HEK293 (cell line): ENCODE measurements around the gene CREB5.
A peak's percentile ranks its signal among the peaks of the same experiment; 100 is the strongest.

Experiments
- CTCF ChIA-PET: fragments of 350-600 bp; formaldehyde crosslinking; extraction: SDS; loops from one replicate; lab custom pipeline; 2021; ENCODE audit warnings: antibody characterized with exemption; lab: Yijun Ruan, JAX
- POLR2A ChIA-PET: fragments of 300-600 bp; formaldehyde crosslinking; extraction: SDS; loops from one replicate; lab custom pipeline; 2020; ENCODE audit warnings: antibody characterized with exemption, inconsistent platforms; lab: Yijun Ruan, JAX
- H3K27ac ChIP-seq: fragments of 200-500 bp; sonication (Bioruptor generic); 2 replicates; pipeline ENCODE4 v1.5.1; 2014; ENCODE audit warnings: low read depth, low read length, control low read depth, inconsistent platforms; ENCODE audit errors: extremely low read depth
- H3K36me3 ChIP-seq, 2 experiments: fragments of 200-500 bp in 1 of 2; sonication (Bioruptor generic) in 1 of 2; 1 replicate in 1 of 2; 2 replicates in 1 of 2; pipeline ENCODE4 v1.5.1; 2014 to 2017; ENCODE audit warnings: inconsistent platforms in 2 of 2, low read length in 2 of 2; ENCODE audit not compliant: control insufficient read depth in 2 of 2, insufficient read depth in 1 of 2
- H3K4me1 ChIP-seq: fragments of 200-500 bp; sonication (Bioruptor generic); 2 replicates; pipeline ENCODE4 v1.5.1; 2014; ENCODE audit warnings: mild to moderate bottlenecking, low read length, inconsistent platforms; ENCODE audit not compliant: control insufficient read depth, insufficient read depth
- H3K4me3 ChIP-seq: 2 replicates; pipeline ENCODE4 v1.5.1; 2011; ENCODE audit warnings: low read depth, mild to moderate bottlenecking, control low read depth, low read length, moderate library complexity
- H3K9me3 ChIP-seq: fragments of 200-500 bp; sonication (Bioruptor generic); 2 replicates; pipeline ENCODE4 v1.5.1; 2014; ENCODE audit warnings: low read depth, low read length, inconsistent platforms; ENCODE audit not compliant: control insufficient read depth, insufficient read depth
- FEZF1 ChIP-seq: fragments of 450-650 bp; formaldehyde crosslinking; IDR thresholded peaks from 2 replicates; pipeline ENCODE4 v1.5.1; 2016; ENCODE audit warnings: missing biosample characterization, missing genetic modification characterization
- GFI1B ChIP-seq: fragments of 450-650 bp; formaldehyde crosslinking; IDR thresholded peaks from 2 replicates; pipeline ENCODE4 v1.5.1; 2016; ENCODE audit warnings: missing biosample characterization, missing genetic modification characterization
- GLIS1 ChIP-seq: fragments of 450-650 bp; formaldehyde crosslinking; IDR thresholded peaks from 2 replicates; pipeline ENCODE4 v1.5.1; 2016; ENCODE audit warnings: missing biosample characterization, missing genetic modification characterization
- GLIS2 ChIP-seq: fragments of 450-650 bp; formaldehyde crosslinking; IDR thresholded peaks from 2 replicates; pipeline ENCODE4 v1.5.1; 2016; ENCODE audit warnings: missing biosample characterization, missing genetic modification characterization
- HOXD13 ChIP-seq: sonication (generic); formaldehyde crosslinking; IDR thresholded peaks from 2 replicates; pipeline ENCODE4 v1.8.0; 2022; ENCODE audit warnings: missing genetic modification reagents, borderline replicate concordance
- OVOL3 ChIP-seq: fragments of 450-650 bp; formaldehyde crosslinking; IDR thresholded peaks from 2 replicates; pipeline ENCODE4 v1.5.1; 2016; ENCODE audit warnings: missing biosample characterization, missing genetic modification characterization
- PRDM1 ChIP-seq: fragments of 450-650 bp; formaldehyde crosslinking; IDR thresholded peaks from 2 replicates; pipeline ENCODE4; 2016; ENCODE audit warnings: missing biosample characterization, missing genetic modification characterization
- SP7 ChIP-seq: fragments of 450-650 bp; formaldehyde crosslinking; IDR thresholded peaks from 2 replicates; pipeline ENCODE4 v1.5.1; 2016; ENCODE audit warnings: missing biosample characterization, missing genetic modification characterization
- WT1 ChIP-seq: fragments of 450-650 bp; formaldehyde crosslinking; IDR thresholded peaks from 2 replicates; pipeline ENCODE4 v1.5.1; 2016; ENCODE audit warnings: missing biosample characterization, missing genetic modification characterization
- ZBTB1 ChIP-seq: fragments of 450-650 bp; formaldehyde crosslinking; IDR thresholded peaks from 2 replicates; pipeline ENCODE4 v1.5.1; 2016; ENCODE audit warnings: missing biosample characterization, missing genetic modification characterization
- ZBTB44 ChIP-seq: fragments of 450-650 bp; IDR thresholded peaks from 2 replicates; pipeline ENCODE4 v1.5.1; 2018; ENCODE audit warnings: missing biosample characterization, mild to moderate bottlenecking, missing genetic modification characterization
- ZNF214 ChIP-seq: fragments of 450-650 bp; formaldehyde crosslinking; IDR thresholded peaks from 2 replicates; pipeline ENCODE4 v1.5.1; 2017; ENCODE audit warnings: missing biosample characterization, mild to moderate bottlenecking, missing genetic modification characterization, borderline replicate concordance
- ZNF366 ChIP-seq: fragments of 450-650 bp; formaldehyde crosslinking; conservative IDR thresholded peaks from 2 replicates; pipeline ENCODE4 v1.5.1; 2016; ENCODE audit warnings: missing biosample characterization, missing genetic modification characterization
- ZNF600 ChIP-seq: fragments of 450-650 bp; formaldehyde crosslinking; IDR thresholded peaks from 2 replicates; pipeline ENCODE4 v1.5.1; 2016; ENCODE audit warnings: missing biosample characterization, missing genetic modification characterization
- ZNF629 ChIP-seq: fragments of 450-650 bp; formaldehyde crosslinking; IDR thresholded peaks from 2 replicates; pipeline ENCODE4 v1.5.1; 2017; ENCODE audit warnings: missing biosample characterization, missing genetic modification characterization
- ZNF843 ChIP-seq: fragments of 450-650 bp; formaldehyde crosslinking; IDR thresholded peaks from 2 replicates; pipeline ENCODE4 v1.5.1; 2016; ENCODE audit warnings: missing biosample characterization, missing genetic modification characterization
- ZSCAN30 ChIP-seq: fragments of 450-650 bp; IDR thresholded peaks from 2 replicates; pipeline ENCODE4 v1.5.1; 2018; ENCODE audit warnings: missing biosample characterization, mild to moderate bottlenecking, missing genetic modification characterization, moderate library complexity
- TF ChIP-seq, protein P1 (sequence below): fragments of 450-650 bp; formaldehyde crosslinking; IDR thresholded peaks from 2 replicates; pipeline ENCODE4 v1.5.1; 2016; ENCODE audit warnings: missing biosample characterization, missing genetic modification characterization
- TF ChIP-seq, protein P2 (sequence below): fragments of 450-650 bp; formaldehyde crosslinking; IDR thresholded peaks from 2 replicates; pipeline ENCODE4 v1.5.1; 2017; ENCODE audit warnings: missing biosample characterization, missing genetic modification characterization
- TF ChIP-seq, protein P3 (sequence below): fragments of 450-650 bp; formaldehyde crosslinking; IDR thresholded peaks from 2 replicates; pipeline ENCODE4 v1.5.1; 2016; ENCODE audit warnings: missing biosample characterization, missing genetic modification characterization
- TF ChIP-seq, protein P4 (sequence below): fragments of 450-650 bp; formaldehyde crosslinking; optimal IDR thresholded peaks from 2 replicates; pipeline ENCODE3; 2016; ENCODE audit warnings: missing biosample characterization, mild to moderate bottlenecking, missing genetic modification characterization

CREB5 gene

DNA sequence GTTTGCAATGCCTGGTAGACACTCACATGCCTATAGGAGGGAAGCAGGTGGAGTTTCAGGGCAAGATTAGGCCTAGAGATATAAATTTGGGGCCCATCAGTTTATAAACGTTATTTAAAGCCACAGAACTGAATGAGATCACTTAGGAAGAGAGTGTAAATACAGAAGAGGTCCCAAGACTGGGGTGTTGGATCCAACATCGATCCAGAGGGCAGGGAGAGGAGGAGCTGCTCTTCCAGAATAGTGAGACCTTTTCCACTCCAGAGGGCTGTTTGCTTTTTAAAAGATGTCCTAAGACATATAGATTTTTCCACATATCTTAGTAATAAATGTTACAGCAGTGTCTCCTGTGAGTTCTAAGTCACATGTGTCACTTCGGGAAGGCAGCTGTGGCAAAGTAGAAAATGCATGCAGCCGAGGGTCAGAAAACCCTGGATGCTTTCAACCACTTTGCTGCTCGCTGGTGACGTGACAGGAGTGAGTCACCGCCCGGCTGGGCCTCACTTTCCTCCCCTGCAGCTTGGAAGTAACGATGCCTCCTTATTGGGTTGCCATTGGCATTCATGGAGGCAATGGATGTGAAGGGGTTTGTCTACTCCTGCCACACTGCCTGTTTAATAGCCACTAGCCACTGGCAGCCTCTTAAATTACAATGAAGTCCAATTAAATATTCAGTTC lies 450.4 kb downstream of the CREB5 start:
- peak; percentile 62 for TF ChIP-seq GLIS1 (tag by site-specific recombination)
- TF ChIP-seq ZNF366: 0 out of 2 replicates have a peak, but pooled peaks have one; percentile 17
- TF ChIP-seq ZBTB1 (tag by site-specific recombination): no peak
- no peak for TF ChIP-seq WT1 (tag by site-specific recombination)
- TF ChIP-seq PRDM1 (tag by site-specific recombination): 0 out of 2 replicates have a peak, but pooled peaks have one; percentile 12
- TF ChIP-seq ZNF629 (tag by site-specific recombination): 0 out of 2 replicates have a peak, but pooled peaks have one; percentile 29
- no peak for TF ChIP-seq GFI1B
- TF ChIP-seq ZNF600 (tag by site-specific recombination): no peak
- no peak for TF ChIP-seq GLIS2 (tag by site-specific recombination)
- POLR2A ChIA-PET: no interaction called here
- H3K9me3 ChIP-seq: no peaks in the 10 kb centered on the region
- no peak overlapping the region for H3K27ac ChIP-seq
- H3K4me3 ChIP-seq: no peak overlapping the region
- H3K4me1 ChIP-seq: peaks cover 15% of the 10 kb centered on the region
- CTCF ChIA-PET: interaction anchor here (0.6 kb wide), 1 partner anchor 81 kb away, joined by 4 read pairs; no protein-coding TSS in a partner anchor
- no peaks in the 10 kb centered on the region for H3K36me3 ChIP-seq

- TF ChIP-seq, protein P1, sequence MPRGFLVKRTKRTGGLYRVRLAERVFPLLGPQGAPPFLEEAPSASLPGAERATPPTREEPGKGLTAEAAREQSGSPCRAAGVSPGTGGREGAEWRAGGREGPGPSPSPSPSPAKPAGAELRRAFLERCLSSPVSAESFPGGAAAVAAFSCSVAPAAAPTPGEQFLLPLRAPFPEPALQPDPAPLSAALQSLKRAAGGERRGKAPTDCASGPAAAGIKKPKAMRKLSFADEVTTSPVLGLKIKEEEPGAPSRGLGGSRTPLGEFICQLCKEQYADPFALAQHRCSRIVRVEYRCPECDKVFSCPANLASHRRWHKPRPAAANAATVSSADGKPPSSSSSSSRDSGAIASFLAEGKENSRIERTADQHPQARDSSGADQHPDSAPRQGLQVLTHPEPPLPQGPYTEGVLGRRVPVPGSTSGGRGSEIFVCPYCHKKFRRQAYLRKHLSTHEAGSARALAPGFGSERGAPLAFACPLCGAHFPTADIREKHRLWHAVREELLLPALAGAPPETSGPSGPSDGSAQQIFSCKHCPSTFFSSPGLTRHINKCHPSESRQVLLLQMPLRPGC (tag by site-specific recombination): 0 out of 2 replicates have a peak, but pooled peaks have one; percentile 28
- TF ChIP-seq, protein P2, sequence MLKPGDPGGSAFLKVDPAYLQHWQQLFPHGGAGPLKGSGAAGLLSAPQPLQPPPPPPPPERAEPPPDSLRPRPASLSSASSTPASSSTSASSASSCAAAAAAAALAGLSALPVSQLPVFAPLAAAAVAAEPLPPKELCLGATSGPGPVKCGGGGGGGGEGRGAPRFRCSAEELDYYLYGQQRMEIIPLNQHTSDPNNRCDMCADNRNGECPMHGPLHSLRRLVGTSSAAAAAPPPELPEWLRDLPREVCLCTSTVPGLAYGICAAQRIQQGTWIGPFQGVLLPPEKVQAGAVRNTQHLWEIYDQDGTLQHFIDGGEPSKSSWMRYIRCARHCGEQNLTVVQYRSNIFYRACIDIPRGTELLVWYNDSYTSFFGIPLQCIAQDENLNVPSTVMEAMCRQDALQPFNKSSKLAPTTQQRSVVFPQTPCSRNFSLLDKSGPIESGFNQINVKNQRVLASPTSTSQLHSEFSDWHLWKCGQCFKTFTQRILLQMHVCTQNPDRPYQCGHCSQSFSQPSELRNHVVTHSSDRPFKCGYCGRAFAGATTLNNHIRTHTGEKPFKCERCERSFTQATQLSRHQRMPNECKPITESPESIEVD (tag by site-specific recombination): peak; percentile 74
- TF ChIP-seq SP7 (tag by site-specific recombination): peak; percentile 47
- TF ChIP-seq, protein P3, sequence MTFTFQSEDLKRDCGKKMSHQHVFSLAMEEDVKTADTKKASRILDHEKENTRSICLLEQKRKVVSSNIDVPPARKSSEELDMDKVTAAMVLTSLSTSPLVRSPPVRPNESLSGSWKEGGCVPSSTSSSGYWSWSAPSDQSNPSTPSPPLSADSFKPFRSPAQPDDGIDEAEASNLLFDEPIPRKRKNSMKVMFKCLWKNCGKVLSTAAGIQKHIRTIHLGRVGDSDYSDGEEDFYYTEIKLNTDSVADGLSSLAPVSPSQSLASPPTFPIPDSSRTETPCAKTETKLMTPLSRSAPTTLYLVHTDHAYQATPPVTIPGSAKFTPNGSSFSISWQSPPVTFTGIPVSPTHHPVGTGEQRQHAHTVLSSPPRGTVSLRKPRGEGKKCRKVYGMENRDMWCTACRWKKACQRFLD (tag by site-specific recombination): no peak
- TF ChIP-seq, protein P4, sequence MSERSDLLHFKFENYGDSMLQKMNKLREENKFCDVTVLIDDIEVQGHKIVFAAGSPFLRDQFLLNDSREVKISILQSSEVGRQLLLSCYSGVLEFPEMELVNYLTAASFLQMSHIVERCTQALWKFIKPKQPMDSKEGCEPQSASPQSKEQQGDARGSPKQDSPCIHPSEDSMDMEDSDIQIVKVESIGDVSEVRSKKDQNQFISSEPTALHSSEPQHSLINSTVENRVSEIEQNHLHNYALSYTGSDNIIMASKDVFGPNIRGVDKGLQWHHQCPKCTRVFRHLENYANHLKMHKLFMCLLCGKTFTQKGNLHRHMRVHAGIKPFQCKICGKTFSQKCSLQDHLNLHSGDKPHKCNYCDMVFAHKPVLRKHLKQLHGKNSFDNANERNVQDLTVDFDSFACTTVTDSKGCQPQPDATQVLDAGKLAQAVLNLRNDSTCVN (tag by site-specific recombination): no peak
- TF ChIP-seq ZNF843 (tag by site-specific recombination): 0 out of 2 replicates have a peak, but pooled peaks have one; percentile 14
- peak; percentile 69; the same call in 1 of the 2 replicates for TF ChIP-seq ZBTB44 (tag by site-specific recombination)
- 0 out of 2 replicates have a peak, but pooled peaks have one; percentile 25 for TF ChIP-seq ZNF366
- peak; percentile 35; the same call in 1 of the 2 replicates for TF ChIP-seq FEZF1 (tag by site-specific recombination)
- no peak for TF ChIP-seq ZSCAN30 (tag by site-specific recombination)
- no peak for TF ChIP-seq OVOL3
- no peak for TF ChIP-seq ZNF214 (tag by site-specific recombination)
- TF ChIP-seq HOXD13 (CRISPR knock-in tag): peak; percentile 40; the same call in 1 of the 2 replicates
- ChIA-PET CTCF (interaction anchor here (0.5 to 1.6 kb wide), 2 partner anchors 11 to 76 kb away, joined by 3 to 5 read pairs; no protein-coding TSS in a partner anchor), POLR2A (interaction anchor here (0.5 kb wide), 1 partner anchor 576 kb away, joined by 3 read pairs; no protein-coding TSS in a partner anchor)
- Histone ChIP-seq H3K4me1 (peaks cover 19% of the 10 kb centered on the region), H3K36me3 (no peaks in the 10 kb centered on the region), H3K9me3 (no peaks in the 10 kb centered on the region), H3K4me3 (no peak overlapping the region), H3K27ac (no peak overlapping the region)
These were observed 453.4 kb downstream of the CREB5 start for GRCh38 chr7:28865601-28866144.
